ENCODE measurements around the gene MEFV. TPM values are rescaled to one million over a fixed set of nuclear protein-coding genes. Genes with fewer than 3 reads are reported as not detected.

MEFV gene
- total and polyA plus RNA-seq, 4 donors = 1.3 to 21.7 (median 8.1) TPM

GRCh38 chr16:3262517-3262916 lies 6.1 kb upstream of the MEFV start:
- TF ChIP-seq CTCF (IDR thresholded peaks at IDR 0.05; ENCODE audit: control extremely low read depth, extremely low read depth) = no peak
- Histone ChIP-seq H3K36me3 (ENCODE audit: control insufficient read depth in 4 of 4, insufficient read depth in 4 of 4, low read length in 4 of 4) (peaks cover 0 to 2% (median 0%) of the 10 kb centered on the region in 4 donors), H3K27ac (ENCODE audit: low read depth in 1 of 2, low read length in 1 of 2) (no peak overlapping the region), H3K9me3 (ENCODE audit: control insufficient read depth in 4 of 4, insufficient read depth in 3 of 4, low read length in 3 of 4) (peaks cover 0 to 6% (median 0%) of the 10 kb centered on the region in 4 donors), H3K4me1 (ENCODE audit: control insufficient read depth in 5 of 5, insufficient read depth in 5 of 5, low read length in 5 of 5) (peaks cover 0 to 6% (median 3%) of the 10 kb centered on the region in 5 donors), H3K4me3 (no peak overlapping the region), H3K9ac (ENCODE audit: insufficient read depth in 1 of 2, low read length in 2 of 2) (no peak overlapping the region), H3K27me3 (ENCODE audit: control insufficient read depth in 3 of 3, insufficient read depth in 3 of 3, low read length in 2 of 3) (no peaks in the 10 kb centered on the region)
- DNase-seq = no peak
- 94 to 97% methylated on average over 4 of the region's 4 CpGs for WGBS, 2 donors
- ATAC-seq (ENCODE audit: insufficient read depth, low FRiP score) = no peak

- H3K9ac ChIP-seq (ENCODE audit: insufficient read depth in 1 of 2, low read length in 2 of 2) = no peak overlapping the region
- H3K36me3 ChIP-seq (ENCODE audit: control insufficient read depth in 4 of 4, insufficient read depth in 4 of 4, low read length in 4 of 4) = no peaks in the 10 kb centered on the region
- no peak overlapping the region for H3K27ac ChIP-seq (ENCODE audit: low read depth in 1 of 2, low read length in 1 of 2)
- TF ChIP-seq CTCF (IDR thresholded peaks at IDR 0.05; ENCODE audit: control extremely low read depth, extremely low read depth) = no peak
- ATAC-seq (ENCODE audit: insufficient read depth, low FRiP score) (no peak), DNase-seq (no peak)
- peaks cover 0 to 4% (median 0%) of the 10 kb centered on the region in 4 donors for H3K9me3 ChIP-seq (ENCODE audit: control insufficient read depth in 4 of 4, insufficient read depth in 3 of 4, low read length in 3 of 4)
- peaks cover 0 to 3% (median 0%) of the 10 kb centered on the region in 3 donors for H3K27me3 ChIP-seq (ENCODE audit: control insufficient read depth in 3 of 3, insufficient read depth in 3 of 3, low read length in 2 of 3)
- no peak overlapping the region for H3K4me3 ChIP-seq
- WGBS, 2 donors = 45 to 72% methylated on average over 8 of the region's 8 CpGs
- H3K4me1 ChIP-seq (ENCODE audit: control insufficient read depth in 5 of 5, insufficient read depth in 5 of 5, low read length in 5 of 5) = peaks cover 0 to 6% (median 0%) of the 10 kb centered on the region in 5 donors
These were observed 3.4 kb upstream of the MEFV start for GRCh38 chr16:3259836-3260235.

- Histone ChIP-seq H3K4me3 (no peak overlapping the region), H3K27me3 (ENCODE audit: control insufficient read depth in 3 of 3, insufficient read depth in 3 of 3, low read length in 2 of 3) (peaks cover 0 to 6% (median 0%) of the 10 kb centered on the region in 3 donors), H3K9ac (ENCODE audit: insufficient read depth in 1 of 2, low read length in 2 of 2) (no peak overlapping the region), H3K9me3 (ENCODE audit: control insufficient read depth in 4 of 4, insufficient read depth in 3 of 4, low read length in 3 of 4) (peaks cover 0 to 4% (median 0%) of the 10 kb centered on the region in 4 donors), H3K4me1 (ENCODE audit: control insufficient read depth in 5 of 5, insufficient read depth in 5 of 5, low read length in 5 of 5) (no peaks in the 10 kb centered on the region), H3K36me3 (ENCODE audit: control insufficient read depth in 4 of 4, insufficient read depth in 4 of 4, low read length in 4 of 4) (no peaks in the 10 kb centered on the region), H3K27ac (ENCODE audit: low read depth in 1 of 2, low read length in 1 of 2) (no peak overlapping the region)
- TF ChIP-seq CTCF (IDR thresholded peaks at IDR 0.05; ENCODE audit: control extremely low read depth, extremely low read depth) = no peak
- no peak for ATAC-seq (ENCODE audit: insufficient read depth, low FRiP score)
- no peak for DNase-seq
- WGBS, 2 donors = 73 to 83% methylated on average over 9 of the region's 9 CpGs
These were observed 533 bp upstream of the MEFV start for GRCh38 chr16:3256866-3257465.

- H3K9ac ChIP-seq (ENCODE audit: insufficient read depth in 1 of 2, low read length in 2 of 2) = no peak overlapping the region
- H3K4me1 ChIP-seq (ENCODE audit: control insufficient read depth in 5 of 5, insufficient read depth in 5 of 5, low read length in 5 of 5) = no peaks in the 10 kb centered on the region
- peaks cover 0 to 6% (median 2%) of the 10 kb centered on the region in 3 donors for H3K27me3 ChIP-seq (ENCODE audit: control insufficient read depth in 3 of 3, insufficient read depth in 3 of 3, low read length in 2 of 3)
- H3K9me3 ChIP-seq (ENCODE audit: control insufficient read depth in 4 of 4, insufficient read depth in 3 of 4, low read length in 3 of 4) = peaks cover 0 to 8% (median 0%) of the 10 kb centered on the region in 4 donors
- no peak overlapping the region for H3K27ac ChIP-seq (ENCODE audit: low read depth in 1 of 2, low read length in 1 of 2)
- WGBS, 2 donors = 44 to 49% methylated on average over 35 of the region's 35 CpGs
- ATAC-seq (ENCODE audit: insufficient read depth, low FRiP score) (no peak), DNase-seq (no peak)
- H3K4me3 ChIP-seq = no peak overlapping the region
- no peaks in the 10 kb centered on the region for H3K36me3 ChIP-seq (ENCODE audit: control insufficient read depth in 4 of 4, insufficient read depth in 4 of 4, low read length in 4 of 4)
- TF ChIP-seq CTCF (IDR thresholded peaks at IDR 0.05; ENCODE audit: control extremely low read depth, extremely low read depth) = no peak
These were observed 2.1 kb downstream of the MEFV start for GRCh38 chr16:3254309-3254708.

Measured in lung (tissue), 12 donors.